Measurements from ENCODE around the gene SPG11. TPM values are rescaled to one million over a fixed set of nuclear protein-coding genes. Genes with fewer than 3 reads are reported as not detected.

Gene SPG11
- total and polyA plus RNA-seq, 2 experiments from 2014 or later: 23.3 to 42.2 TPM

DNA sequence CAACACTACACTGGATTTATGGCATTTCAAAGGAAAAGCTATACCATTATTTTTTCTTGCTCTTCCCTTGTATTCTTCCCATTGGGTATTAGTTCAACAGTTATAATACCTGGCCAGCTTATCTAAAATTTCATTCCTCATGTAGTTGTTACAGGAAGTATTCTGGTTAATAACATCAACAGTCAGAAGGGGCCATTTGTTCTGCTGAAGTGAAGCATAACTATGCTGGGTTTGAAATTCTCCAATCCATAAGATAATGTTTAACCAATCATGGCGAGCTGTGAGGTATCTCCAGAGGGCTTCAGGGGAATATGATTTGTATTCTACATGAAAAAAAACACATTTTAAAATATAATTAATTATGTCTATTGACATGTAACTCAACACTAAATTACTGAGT, 43.4 kb downstream of the SPG11 start:
- no peak for ATAC-seq
- Histone ChIP-seq H4K20me1 (replicated peaks; ENCODE audit: insufficient read depth) (no peaks in the 10 kb centered on the region; the same call in 1 of the 2 replicates), H3K9me2 (ENCODE audit: insufficient read depth) (no peaks in the 10 kb centered on the region), H3K27ac (ENCODE audit: low read depth) (no peak overlapping the region), H3K79me2 (replicated peaks; ENCODE audit: insufficient read depth) (no peaks in the 10 kb centered on the region), H3F3A (replicated peaks; ENCODE audit: low read depth) (no peaks in the 10 kb centered on the region), H3K4me3 (no peak overlapping the region), H3K27me3 (ENCODE audit: insufficient read depth) (no peaks in the 10 kb centered on the region), H3K36me3 (ENCODE audit: insufficient read depth) (peaks cover 2% of the 10 kb centered on the region; the same call in 1 of the 2 replicates), H2AFZ (no peak overlapping the region), H3K4me1 (ENCODE audit: insufficient read depth) (no peaks in the 10 kb centered on the region), H3K4me2 (no peak overlapping the region)
- TF ChIP-seq ZNF331 (CRISPR knock-in tag; IDR thresholded peaks at IDR 0.05; ENCODE audit: low read depth): no peak
- no peak for TF ChIP-seq EZH2phosphoT487 (IDR thresholded peaks at IDR 0.05; ENCODE audit: unreplicated experiment)
- TF ChIP-seq NANOG (IDR thresholded peaks at IDR 0.05; ENCODE audit: borderline replicate concordance): no peak
- TF ChIP-seq POLR2AphosphoS5 (IDR thresholded peaks at IDR 0.05; ENCODE audit: low read depth): no peak
- no peaks in the 10 kb centered on the region for H3K9me3 Mint-ChIP-seq
- DNase-seq (ENCODE audit: low spot score): no peak
- no peaks in the 10 kb centered on the region for H3K27me3 Mint-ChIP-seq (ENCODE audit: insufficient read depth, low read depth, poor library complexity)
- H3K4me1 Mint-ChIP-seq: no peaks in the 10 kb centered on the region
- H3K27ac Mint-ChIP-seq: no peak overlapping the region
- peaks cover 36% of the 10 kb centered on the region for H3K36me3 Mint-ChIP-seq (ENCODE audit: low read depth)
- no peak overlapping the region for H3K4me3 Mint-ChIP-seq

- Mint-ChIP-seq H3K4me3 (no peak overlapping the region), H3K27ac (no peak overlapping the region), H3K4me1 (no peaks in the 10 kb centered on the region), H3K27me3 (ENCODE audit: insufficient read depth, low read depth, poor library complexity) (no peaks in the 10 kb centered on the region), H3K9me3 (no peaks in the 10 kb centered on the region), H3K36me3 (ENCODE audit: low read depth) (peaks cover 48% of the 10 kb centered on the region)
- Histone ChIP-seq H3K4me3 (no peak overlapping the region), H3F3A (replicated peaks; ENCODE audit: low read depth) (no peaks in the 10 kb centered on the region), H3K4me1 (ENCODE audit: insufficient read depth) (no peaks in the 10 kb centered on the region), H3K9me2 (ENCODE audit: insufficient read depth) (no peaks in the 10 kb centered on the region), H3K27me3 (ENCODE audit: insufficient read depth) (no peaks in the 10 kb centered on the region), H2AFZ (no peak overlapping the region), H3K27ac (ENCODE audit: low read depth) (no peak overlapping the region), H3K36me3 (ENCODE audit: insufficient read depth) (peaks cover 7% of the 10 kb centered on the region), H3K4me2 (no peak overlapping the region), H3K79me2 (replicated peaks; ENCODE audit: insufficient read depth) (no peaks in the 10 kb centered on the region), H4K20me1 (replicated peaks; ENCODE audit: insufficient read depth) (no peaks in the 10 kb centered on the region)
- TF ChIP-seq ZNF114 (CRISPR knock-in tag; IDR thresholded peaks at IDR 0.05) (no peak), JUNB (IDR thresholded peaks at IDR 0.05; ENCODE audit: unreplicated experiment) (no peak), ETS1 (IDR thresholded peaks at IDR 0.05) (no peak)
- no peak for ATAC-seq
- DNase-seq (ENCODE audit: low spot score): no peak
Observed at GRCh38 chr15:44616974-44617373, 46.5 kb downstream of the SPG11 start.

- Histone ChIP-seq H3F3A (replicated peaks; ENCODE audit: low read depth) (no peaks in the 10 kb centered on the region), H3K4me3 (no peak overlapping the region), H4K20me1 (replicated peaks; ENCODE audit: insufficient read depth) (no peaks in the 10 kb centered on the region), H3K9me2 (ENCODE audit: insufficient read depth) (no peaks in the 10 kb centered on the region), H3K36me3 (ENCODE audit: insufficient read depth) (peaks cover 23% of the 10 kb centered on the region), H2AFZ (no peak overlapping the region), H3K4me2 (no peak overlapping the region), H3K4me1 (ENCODE audit: insufficient read depth) (no peaks in the 10 kb centered on the region), H3K79me2 (replicated peaks; ENCODE audit: insufficient read depth) (no peaks in the 10 kb centered on the region), H3K27me3 (ENCODE audit: insufficient read depth) (no peaks in the 10 kb centered on the region), H3K27ac (ENCODE audit: low read depth) (no peak overlapping the region)
- H3K36me3 Mint-ChIP-seq (ENCODE audit: low read depth): peaks cover 41% of the 10 kb centered on the region
- ATAC-seq: no peak
- no peak for DNase-seq (ENCODE audit: low spot score)
- H3K9me3 Mint-ChIP-seq: no peaks in the 10 kb centered on the region
- H3K4me3 Mint-ChIP-seq: no peak overlapping the region
- no peak overlapping the region for H3K27ac Mint-ChIP-seq
- no peaks in the 10 kb centered on the region for H3K27me3 Mint-ChIP-seq (ENCODE audit: insufficient read depth, low read depth, poor library complexity)
- no peaks in the 10 kb centered on the region for H3K4me1 Mint-ChIP-seq
- TF ChIP-seq NANOG (IDR thresholded peaks at IDR 0.05; ENCODE audit: borderline replicate concordance) (no peak), CREB1 (CRISPR knock-in tag; IDR thresholded peaks at IDR 0.05; ENCODE audit: low read depth) (no peak), EZH2phosphoT487 (IDR thresholded peaks at IDR 0.05; ENCODE audit: unreplicated experiment) (no peak)
- TF ChIP-seq, protein P1, sequence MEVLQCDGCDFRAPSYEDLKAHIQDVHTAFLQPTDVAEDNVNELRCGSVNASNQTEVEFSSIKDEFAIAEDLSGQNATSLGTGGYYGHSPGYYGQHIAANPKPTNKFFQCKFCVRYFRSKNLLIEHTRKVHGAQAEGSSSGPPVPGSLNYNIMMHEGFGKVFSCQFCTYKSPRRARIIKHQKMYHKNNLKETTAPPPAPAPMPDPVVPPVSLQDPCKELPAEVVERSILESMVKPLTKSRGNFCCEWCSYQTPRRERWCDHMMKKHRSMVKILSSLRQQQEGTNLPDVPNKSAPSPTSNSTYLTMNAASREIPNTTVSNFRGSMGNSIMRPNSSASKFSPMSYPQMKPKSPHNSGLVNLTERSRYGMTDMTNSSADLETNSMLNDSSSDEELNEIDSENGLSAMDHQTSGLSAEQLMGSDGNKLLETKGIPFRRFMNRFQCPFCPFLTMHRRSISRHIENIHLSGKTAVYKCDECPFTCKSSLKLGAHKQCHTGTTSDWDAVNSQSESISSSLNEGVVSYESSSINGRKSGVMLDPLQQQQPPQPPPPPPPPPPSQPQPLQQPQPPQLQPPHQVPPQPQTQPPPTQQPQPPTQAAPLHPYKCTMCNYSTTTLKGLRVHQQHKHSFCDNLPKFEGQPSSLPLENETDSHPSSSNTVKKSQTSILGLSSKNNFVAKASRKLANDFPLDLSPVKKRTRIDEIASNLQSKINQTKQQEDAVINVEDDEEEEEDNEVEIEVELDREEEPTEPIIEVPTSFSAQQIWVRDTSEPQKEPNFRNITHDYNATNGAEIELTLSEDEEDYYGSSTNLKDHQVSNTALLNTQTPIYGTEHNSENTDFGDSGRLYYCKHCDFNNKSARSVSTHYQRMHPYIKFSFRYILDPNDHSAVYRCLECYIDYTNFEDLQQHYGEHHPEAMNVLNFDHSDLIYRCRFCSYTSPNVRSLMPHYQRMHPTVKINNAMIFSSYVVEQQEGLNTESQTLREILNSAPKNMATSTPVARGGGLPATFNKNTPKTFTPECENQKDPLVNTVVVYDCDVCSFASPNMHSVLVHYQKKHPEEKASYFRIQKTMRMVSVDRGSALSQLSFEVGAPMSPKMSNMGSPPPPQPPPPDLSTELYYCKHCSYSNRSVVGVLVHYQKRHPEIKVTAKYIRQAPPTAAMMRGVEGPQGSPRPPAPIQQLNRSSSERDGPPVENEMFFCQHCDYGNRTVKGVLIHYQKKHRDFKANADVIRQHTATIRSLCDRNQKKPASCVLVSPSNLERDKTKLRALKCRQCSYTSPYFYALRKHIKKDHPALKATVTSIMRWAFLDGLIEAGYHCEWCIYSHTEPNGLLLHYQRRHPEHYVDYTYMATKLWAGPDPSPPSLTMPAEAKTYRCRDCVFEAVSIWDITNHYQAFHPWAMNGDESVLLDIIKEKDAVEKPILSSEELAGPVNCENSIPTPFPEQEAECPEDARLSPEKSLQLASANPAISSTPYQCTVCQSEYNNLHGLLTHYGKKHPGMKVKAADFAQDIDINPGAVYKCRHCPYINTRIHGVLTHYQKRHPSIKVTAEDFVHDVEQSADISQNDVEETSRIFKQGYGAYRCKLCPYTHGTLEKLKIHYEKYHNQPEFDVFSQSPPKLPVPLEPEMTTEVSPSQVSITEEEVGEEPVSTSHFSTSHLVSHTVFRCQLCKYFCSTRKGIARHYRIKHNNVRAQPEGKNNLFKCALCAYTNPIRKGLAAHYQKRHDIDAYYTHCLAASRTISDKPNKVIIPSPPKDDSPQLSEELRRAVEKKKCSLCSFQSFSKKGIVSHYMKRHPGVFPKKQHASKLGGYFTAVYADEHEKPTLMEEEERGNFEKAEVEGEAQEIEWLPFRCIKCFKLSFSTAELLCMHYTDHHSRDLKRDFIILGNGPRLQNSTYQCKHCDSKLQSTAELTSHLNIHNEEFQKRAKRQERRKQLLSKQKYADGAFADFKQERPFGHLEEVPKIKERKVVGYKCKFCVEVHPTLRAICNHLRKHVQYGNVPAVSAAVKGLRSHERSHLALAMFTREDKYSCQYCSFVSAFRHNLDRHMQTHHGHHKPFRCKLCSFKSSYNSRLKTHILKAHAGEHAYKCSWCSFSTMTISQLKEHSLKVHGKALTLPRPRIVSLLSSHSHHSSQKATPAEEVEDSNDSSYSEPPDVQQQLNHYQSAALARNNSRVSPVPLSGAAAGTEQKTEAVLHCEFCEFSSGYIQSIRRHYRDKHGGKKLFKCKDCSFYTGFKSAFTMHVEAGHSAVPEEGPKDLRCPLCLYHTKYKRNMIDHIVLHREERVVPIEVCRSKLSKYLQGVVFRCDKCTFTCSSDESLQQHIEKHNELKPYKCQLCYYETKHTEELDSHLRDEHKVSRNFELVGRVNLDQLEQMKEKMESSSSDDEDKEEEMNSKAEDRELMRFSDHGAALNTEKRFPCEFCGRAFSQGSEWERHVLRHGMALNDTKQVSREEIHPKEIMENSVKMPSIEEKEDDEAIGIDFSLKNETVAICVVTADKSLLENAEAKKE (CRISPR knock-in tag; IDR thresholded peaks at IDR 0.05): no peak
Observed at GRCh38 chr15:44606740-44607139, 56.7 kb downstream of the SPG11 start.

All from GM23338 (cell line).